ENCODE data around the gene LENG1.
"Not testable (repeated sequence)": the region's sequence is repeated elsewhere in the genome, so short reads cannot be mapped to it uniquely, and the experiment has no call there.

Gene LENG1

DNA sequence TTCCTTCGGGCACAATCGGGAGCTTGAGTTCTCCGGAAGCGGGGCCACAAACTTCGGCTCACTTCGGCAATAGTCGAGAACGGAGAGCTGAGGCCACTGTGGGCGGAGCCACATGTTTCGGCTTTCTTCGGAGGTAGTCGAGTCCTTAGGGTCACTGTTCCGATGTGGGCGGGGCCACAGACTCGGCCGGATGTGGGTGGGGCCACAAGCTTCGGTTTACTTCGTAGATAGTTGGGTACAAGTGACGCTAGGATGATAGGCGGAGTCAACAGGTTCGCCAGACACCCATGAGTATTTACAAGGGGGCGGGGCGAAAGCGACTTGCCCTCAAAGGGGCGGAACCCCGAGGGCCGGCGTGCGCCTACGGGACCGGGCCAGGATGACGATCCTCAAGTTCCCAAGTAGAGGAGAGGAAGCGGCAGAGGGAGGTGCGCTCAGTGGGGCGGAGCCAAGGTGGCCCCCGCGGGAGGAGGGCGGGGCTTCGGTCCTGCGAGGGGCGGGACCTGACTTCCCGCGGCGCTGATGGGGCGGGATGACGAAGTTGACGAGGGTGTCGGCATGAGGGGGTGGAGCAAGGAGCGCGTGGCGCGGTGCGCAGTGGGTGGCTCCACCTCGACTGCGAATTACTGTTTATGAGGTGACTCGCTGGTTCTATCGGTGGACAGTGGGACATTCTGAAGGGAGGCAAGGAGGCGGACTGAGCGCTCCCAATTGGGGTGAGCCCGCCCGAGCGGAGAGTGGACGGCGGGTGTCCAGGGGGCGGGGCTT is 30.4 kb upstream of the LENG1 start:
- DNase-seq (ENCODE audit: low read depth) = peak; percentile 100

GRCh38 chr19:54189145-54189734 is 29.7 kb upstream of the LENG1 start, which contains the start of gene MBOAT7:
Gene MBOAT7 (minus strand): TSS chr19:54189580. CDS start chr19:54188508, 1,072 bp downstream.
- DNase-seq (ENCODE audit: low read depth) = no peak

- DNase-seq (ENCODE audit: low read depth) = peak; percentile 86
These were observed 28.8 kb upstream of the LENG1 start for GRCh38 chr19:54188215-54188871.

- no peak for DNase-seq (ENCODE audit: low read depth)
These were observed 27.4 kb upstream of the LENG1 start for GRCh38 chr19:54186934-54187381.

DNA sequence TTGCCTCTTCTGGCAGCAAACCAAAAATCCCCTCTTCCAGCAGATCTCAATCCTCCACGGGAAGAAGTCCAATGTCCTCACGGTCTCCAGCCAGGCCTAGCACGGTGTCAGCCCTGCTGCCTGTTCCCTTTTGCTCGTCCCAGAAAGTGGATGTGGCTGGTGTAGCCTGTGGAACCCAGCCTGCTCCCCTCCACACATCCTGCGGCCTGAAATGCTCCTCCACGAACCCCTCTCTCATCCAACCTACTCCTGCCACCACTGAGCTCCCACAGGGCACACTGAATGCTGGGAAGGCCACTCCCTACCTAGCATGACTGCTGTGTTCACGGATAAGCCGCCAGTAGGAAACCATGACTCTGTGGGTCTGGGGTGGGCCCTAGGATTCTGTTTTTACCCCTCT is 26.8 kb upstream of the LENG1 start:
- no peak for DNase-seq (ENCODE audit: low read depth)

DNA sequence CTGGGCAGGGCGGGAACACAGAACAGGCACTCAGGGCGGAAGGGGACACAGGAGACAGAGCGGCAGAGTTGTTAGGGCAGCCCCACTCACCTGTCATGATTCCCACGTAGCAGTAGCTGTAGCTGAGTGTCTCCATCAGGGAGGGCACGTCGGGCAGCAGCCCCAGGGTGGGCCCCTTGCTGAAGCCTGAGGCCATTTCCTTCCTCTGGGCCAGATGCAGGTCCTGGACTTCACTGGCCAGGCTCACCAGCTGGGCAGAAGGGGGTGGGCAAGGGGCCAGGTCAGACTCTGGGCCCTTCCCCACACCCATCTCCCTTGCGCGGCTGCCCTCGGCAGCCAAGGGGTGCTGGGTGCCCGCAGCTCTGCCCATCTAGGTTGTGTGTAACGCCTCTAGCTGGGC is 23.9 kb upstream of the LENG1 start:
- no peak for DNase-seq (ENCODE audit: low read depth)

DNA sequence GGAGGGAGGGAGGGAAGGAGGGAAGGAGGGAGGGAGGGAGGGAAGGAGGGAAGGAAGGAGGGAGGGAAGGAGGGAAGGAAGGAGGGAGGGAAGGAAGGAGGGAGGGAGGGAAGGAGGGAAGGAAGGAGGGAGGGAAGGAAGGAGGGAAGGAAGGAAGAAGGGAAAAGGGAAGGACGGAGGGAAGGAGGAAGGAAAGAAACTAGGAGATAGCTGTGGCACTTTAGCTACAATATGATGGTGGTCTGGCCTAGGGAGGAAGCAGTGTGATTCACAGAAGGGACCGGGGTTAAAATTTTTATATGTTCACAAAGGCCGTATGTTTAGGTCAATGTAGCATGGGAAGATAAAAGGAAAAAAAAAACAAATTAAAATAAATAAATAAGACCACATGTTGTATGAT is 22.4 kb upstream of the LENG1 start:
- DNase-seq (ENCODE audit: low read depth) = not testable (repeated sequence)

- DNase-seq (ENCODE audit: low read depth) = no peak
These were observed 21.2 kb upstream of the LENG1 start for GRCh38 chr19:54180691-54181091.

- peak; percentile 49 for DNase-seq (ENCODE audit: low read depth)
These were observed 20.5 kb upstream of the LENG1 start for GRCh38 chr19:54179921-54180461.

DNA sequence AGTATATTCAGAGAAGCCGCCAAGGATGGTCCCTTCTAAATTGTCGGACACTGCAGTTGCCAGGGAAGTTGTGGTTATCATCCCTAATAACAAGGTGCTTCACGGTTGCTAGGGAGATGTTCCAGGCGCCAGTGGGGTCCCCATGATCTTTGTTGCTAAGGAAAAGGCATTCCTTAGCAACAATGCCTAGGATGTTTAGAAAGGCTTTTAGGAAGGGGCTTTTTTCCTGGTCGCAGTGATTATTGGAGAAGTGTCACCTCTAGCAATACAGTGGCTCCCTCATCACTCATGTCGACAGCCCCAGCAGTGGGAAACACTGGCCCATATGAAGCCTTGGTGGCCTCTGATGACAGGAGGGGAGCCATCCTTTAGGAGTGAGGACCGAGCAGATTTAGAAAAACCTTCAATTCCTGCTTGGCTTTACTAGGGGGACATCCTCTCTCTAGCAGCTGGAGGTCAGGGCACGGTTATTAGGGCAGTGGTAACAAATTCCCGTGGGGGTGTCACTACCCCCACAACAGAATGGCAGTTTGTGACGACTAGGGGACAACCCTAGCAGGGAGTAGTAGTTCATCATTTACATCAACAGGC is 19.8 kb upstream of the LENG1 start:
- DNase-seq (ENCODE audit: low read depth) = no peak

GRCh38 chr19:54178581-54179261 is 19.2 kb upstream of the LENG1 start:
- DNase-seq (ENCODE audit: low read depth) = peak; percentile 37

DNA sequence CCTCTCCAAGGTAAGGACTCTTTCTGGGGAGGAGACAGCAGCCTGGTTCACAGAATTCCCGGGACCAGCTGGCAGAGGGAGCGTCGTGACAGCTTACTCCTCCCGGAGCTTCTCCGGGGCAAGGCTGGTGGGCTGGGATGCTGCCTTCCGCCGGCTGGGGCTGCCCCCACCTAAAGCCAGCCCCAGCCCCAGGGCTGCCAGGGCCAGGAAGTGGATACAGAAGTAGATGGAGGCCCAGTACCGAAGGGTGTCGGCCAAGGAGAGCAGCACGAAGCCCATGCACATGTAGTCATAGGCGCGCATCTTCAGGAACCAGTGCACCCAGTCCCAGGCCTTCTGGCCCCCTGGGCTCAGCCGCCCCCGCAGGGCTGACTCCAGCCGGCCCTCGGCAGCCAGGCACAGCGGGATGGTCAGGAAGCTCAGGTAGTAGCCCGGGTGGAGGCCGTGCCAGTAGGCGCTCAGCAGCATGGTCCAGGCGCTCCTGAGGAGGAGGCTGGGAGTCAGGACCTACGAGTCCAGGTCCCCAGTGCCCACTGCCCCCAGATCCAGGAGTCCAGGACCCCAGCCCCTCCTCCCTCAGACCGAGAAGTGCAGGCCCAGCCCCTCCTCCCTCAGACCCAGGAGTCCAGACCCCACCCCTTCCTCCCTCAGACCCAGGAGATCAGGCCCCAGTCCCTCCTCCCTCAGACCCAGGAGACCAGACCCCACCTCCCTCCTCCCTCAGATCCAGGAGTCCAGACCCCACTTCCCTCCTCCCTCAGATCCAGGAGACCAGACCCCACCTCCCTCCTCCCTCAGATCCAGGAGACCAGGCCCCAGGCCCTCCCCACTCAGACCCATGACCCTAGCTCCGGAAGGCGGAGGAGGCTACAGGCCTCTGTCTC is 14.7 kb upstream of the LENG1 start:
- no peak for DNase-seq (ENCODE audit: low read depth)

DNA sequence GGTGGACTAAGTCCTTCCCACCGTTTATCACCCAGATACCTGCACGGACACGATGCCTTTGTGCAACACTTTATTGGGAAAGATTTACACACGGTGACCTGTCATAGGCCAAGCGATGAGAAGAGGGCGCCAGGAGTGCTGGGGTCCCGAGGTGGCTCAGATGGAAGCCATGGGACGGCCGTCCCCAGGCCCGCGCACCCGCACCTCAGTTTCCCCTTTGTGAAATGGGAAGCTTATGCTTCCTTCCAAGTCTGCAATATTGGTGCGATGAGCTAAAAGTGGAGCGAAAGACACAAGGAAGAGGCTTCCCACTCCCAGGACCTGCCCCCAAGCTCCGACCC is 13.8 kb upstream of the LENG1 start:
- DNase-seq (ENCODE audit: low read depth) = no peak

- DNase-seq (ENCODE audit: low read depth) = peak; percentile 33
These were observed 13.2 kb upstream of the LENG1 start, which contains the start of gene TMC4 for GRCh38 chr19:54172471-54173358. Gene TMC4 (minus strand): TSS chr19:54173160. CDS start chr19:54173117, 43 bp downstream.

DNA sequence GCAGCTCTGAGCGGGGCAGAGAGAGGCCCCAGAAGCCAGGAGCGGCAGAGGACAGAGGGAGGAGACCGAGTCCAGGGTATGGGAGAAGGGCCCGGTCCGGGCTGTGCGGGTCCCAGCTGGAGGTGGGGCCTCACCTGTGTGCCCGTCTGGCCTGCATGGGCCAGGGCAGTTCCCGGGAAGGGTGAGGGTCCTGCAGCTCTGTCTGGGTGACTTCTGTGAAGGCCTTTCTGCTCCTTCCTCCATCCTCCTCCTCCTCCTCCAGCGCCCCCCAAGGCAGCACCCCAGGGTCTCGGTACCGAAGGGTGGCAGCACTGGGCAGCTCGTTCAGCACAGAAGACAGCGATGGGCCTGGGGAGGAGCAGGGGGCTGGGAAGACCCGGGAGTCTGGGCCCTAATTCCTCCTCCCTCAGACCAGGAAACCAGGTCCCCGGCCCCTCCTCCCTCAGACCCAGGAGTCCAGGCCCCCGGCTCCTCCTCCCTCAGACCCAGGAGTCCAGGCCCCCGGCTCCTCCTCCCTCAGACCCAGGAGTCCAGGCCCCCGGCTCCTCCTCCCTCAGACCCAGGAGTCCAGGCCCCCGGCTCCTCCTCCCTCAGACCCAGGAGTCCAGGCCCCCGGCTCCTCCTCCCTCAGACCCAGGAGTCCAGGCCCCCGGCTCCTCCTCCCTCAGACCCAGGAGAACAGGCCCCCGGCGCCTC is 12.4 kb upstream of the LENG1 start:
- DNase-seq (ENCODE audit: low read depth) = not testable (repeated sequence)

- no peak for DNase-seq (ENCODE audit: low read depth)
These were observed 9.7 kb upstream of the LENG1 start for GRCh38 chr19:54169149-54169740.

- peak; percentile 89 for DNase-seq (ENCODE audit: low read depth)
These were observed 8.8 kb upstream of the LENG1 start for GRCh38 chr19:54168174-54168917.

DNA sequence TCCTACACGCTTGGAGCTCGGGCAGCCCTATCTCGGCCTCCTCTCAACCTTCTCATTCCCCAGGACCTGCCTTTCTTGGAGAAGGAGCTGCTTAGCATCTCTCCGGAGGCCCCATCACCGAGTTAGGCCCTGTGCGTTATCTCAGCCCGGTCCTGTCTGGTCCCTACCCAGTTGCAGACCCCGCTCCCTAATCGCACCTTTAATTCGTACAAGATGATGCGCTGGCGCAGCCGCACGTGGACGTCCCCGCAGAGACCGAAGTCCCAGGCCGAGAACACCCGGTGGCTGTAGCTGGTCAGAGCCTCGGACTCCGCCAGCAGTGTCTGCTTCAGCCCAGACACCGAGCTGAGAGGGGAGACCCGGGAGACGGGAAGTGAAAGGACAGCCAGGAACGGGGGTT is 5.7 kb upstream of the LENG1 start:
- DNase-seq (ENCODE audit: low read depth) = no peak

Data from ELR (cell line).